Measurements from ENCODE around the gene C2CD5. TPM values are rescaled to one million over a fixed set of nuclear protein-coding genes. Genes with fewer than 3 reads are reported as not detected.
"Not testable (repeated sequence)": the region's sequence is repeated elsewhere in the genome, so short reads cannot be mapped to it uniquely, and the experiment has no call there.

C2CD5 gene
- total RNA-seq, 2 donors from 2014 or later = 38.9 to 46.0 TPM

GRCh38 chr12:22494319-22494718 lies 50.0 kb downstream of the C2CD5 start:
- DNase-seq = no peak
- Histone ChIP-seq H3K36me3 (no peaks in the 10 kb centered on the region), H3K9ac (ENCODE audit: low read depth in 2 of 2, low read length in 2 of 2) (no peak overlapping the region), H3K9me3 (no peaks in the 10 kb centered on the region), H3K27me3 (no peaks in the 10 kb centered on the region), H3K27ac (no peak overlapping the region), H3K4me3 (no peak overlapping the region), H3K4me1 (no peaks in the 10 kb centered on the region)
- intact Hi-C loops (cut with DNase I) = no loop called here
- TF ChIP-seq CTCF (IDR thresholded peaks at IDR 0.05) = no peak

- H3K9me3 ChIP-seq = no peaks in the 10 kb centered on the region
- H3K9ac ChIP-seq (ENCODE audit: low read depth in 2 of 2, low read length in 2 of 2) = no peak overlapping the region
- no peak for DNase-seq
- intact Hi-C loops (cut with DNase I) = no loop called here
- no peaks in the 10 kb centered on the region for H3K27me3 ChIP-seq
- H3K36me3 ChIP-seq = no peaks in the 10 kb centered on the region
- no peak for TF ChIP-seq CTCF (IDR thresholded peaks at IDR 0.05)
- H3K27ac ChIP-seq = no peak overlapping the region
- no peaks in the 10 kb centered on the region for H3K4me1 ChIP-seq
- H3K4me3 ChIP-seq = no peak overlapping the region
Measured at GRCh38 chr12:22491034-22491433, 53.3 kb downstream of the C2CD5 start.

GRCh38 chr12:22488478-22488877 lies 55.9 kb downstream of the C2CD5 start:
- no peaks in the 10 kb centered on the region for H3K9me3 ChIP-seq
- no peak for TF ChIP-seq CTCF (IDR thresholded peaks at IDR 0.05)
- H3K27me3 ChIP-seq = no peaks in the 10 kb centered on the region
- no peak overlapping the region for H3K9ac ChIP-seq (ENCODE audit: low read depth in 2 of 2, low read length in 2 of 2)
- H3K36me3 ChIP-seq = no peaks in the 10 kb centered on the region
- no peak for DNase-seq
- intact Hi-C loops (cut with DNase I) = no loop called here
- H3K27ac ChIP-seq = no peak overlapping the region
- no peaks in the 10 kb centered on the region for H3K4me1 ChIP-seq
- H3K4me3 ChIP-seq = no peak overlapping the region

GRCh38 chr12:22487683-22488082 lies 56.7 kb downstream of the C2CD5 start:
- H3K4me3 ChIP-seq; H3K4me1 ChIP-seq; H3K9me3 ChIP-seq; DNase-seq; H3K27ac ChIP-seq; H3K9ac ChIP-seq (ENCODE audit: low read depth in 2 of 2, low read length in 2 of 2); intact Hi-C loops (cut with DNase I); H3K27me3 ChIP-seq; H3K36me3 ChIP-seq: not testable (repeated sequence)

- Histone ChIP-seq H3K9me3 (no peaks in the 10 kb centered on the region), H3K27ac (no peak overlapping the region), H3K4me1 (no peaks in the 10 kb centered on the region), H3K27me3 (no peaks in the 10 kb centered on the region), H3K36me3 (no peaks in the 10 kb centered on the region), H3K4me3 (no peak overlapping the region), H3K9ac (ENCODE audit: low read depth in 2 of 2, low read length in 2 of 2) (no peak overlapping the region)
- TF ChIP-seq CTCF (IDR thresholded peaks at IDR 0.05) = no peak
- DNase-seq = peak; percentile 56
- intact Hi-C loops (cut with DNase I) = no loop called here
Measured at GRCh38 chr12:22481547-22482104, 62.7 kb downstream of the C2CD5 start.

GRCh38 chr12:22480814-22481213 lies 63.5 kb downstream of the C2CD5 start:
- intact Hi-C loops (cut with DNase I); H3K36me3 ChIP-seq; H3K27me3 ChIP-seq; H3K27ac ChIP-seq; DNase-seq; H3K4me3 ChIP-seq; H3K9me3 ChIP-seq; H3K4me1 ChIP-seq; H3K9ac ChIP-seq (ENCODE audit: low read depth in 2 of 2, low read length in 2 of 2): not testable (repeated sequence)

Data from colonic mucosa (tissue), 4 donors.